GM23338 (cell line): ENCODE data around the gene DUSP15.

Experiments
- EZH2 ChIP-seq: fragments of 200-600 bp; sonication (generic); IDR thresholded peaks from one replicate; pipeline ENCODE4 v1.8.0; 2017; ENCODE audit warnings: antibody characterized with exemption, mild to moderate bottlenecking, low read depth; ENCODE audit not compliant: unreplicated experiment
- EZH2phosphoT487 ChIP-seq: fragments of 200-600 bp; sonication (generic); IDR thresholded peaks from one replicate; pipeline ENCODE4 v1.8.1; 2018; ENCODE audit warnings: antibody characterized with exemption; ENCODE audit not compliant: unreplicated experiment
- STAT1 ChIP-seq: IDR thresholded peaks from one replicate; pipeline ENCODE4 v1.6.1; 2016; ENCODE audit warnings: antibody characterized with exemption; ENCODE audit not compliant: unreplicated experiment
- TF ChIP-seq, protein P1 (sequence below), 2 experiments: fragments of 200-600 bp in 1 of 2; sonication (generic) in 1 of 2; conservative IDR thresholded peaks; 2 replicates each; pipeline versions ENCODE4 v1.5.1 to v1.6.1; 2016 to 2017; ENCODE audit warnings: antibody characterized with exemption in 2 of 2, low read depth in 2 of 2, mild to moderate bottlenecking in 2 of 2, moderate library complexity in 1 of 2
- TF ChIP-seq, protein P2 (sequence below): IDR thresholded peaks from one replicate; pipeline ENCODE4 v1.6.1; 2018; ENCODE audit warnings: antibody characterized with exemption; ENCODE audit not compliant: unreplicated experiment
- TF ChIP-seq, protein P3 (sequence below): IDR thresholded peaks from 2 replicates; pipeline ENCODE4 v1.6.1; 2016; ENCODE audit warnings: antibody characterized with exemption

DNA sequence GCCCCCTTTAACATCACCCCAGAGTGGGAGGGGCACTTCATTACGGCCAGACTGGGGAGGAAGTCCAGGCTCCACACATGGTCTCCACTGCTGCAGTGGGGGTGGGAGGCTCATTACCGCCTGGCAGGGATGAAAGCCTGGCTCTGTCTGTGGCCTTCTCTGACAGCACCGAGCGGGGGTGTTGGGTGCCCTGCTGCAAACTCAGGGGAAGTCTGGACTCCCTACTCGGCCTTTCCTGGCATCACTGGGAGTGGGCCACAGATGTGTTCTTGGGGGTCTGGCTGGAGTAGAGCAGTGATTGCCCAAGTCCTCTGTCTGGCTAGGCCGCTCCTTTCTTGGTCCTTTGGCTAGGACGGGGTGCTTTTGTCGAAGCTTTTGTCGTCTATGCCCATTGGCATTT is 27.2 kb upstream of the DUSP15 start:
- TF ChIP-seq, protein P1, sequence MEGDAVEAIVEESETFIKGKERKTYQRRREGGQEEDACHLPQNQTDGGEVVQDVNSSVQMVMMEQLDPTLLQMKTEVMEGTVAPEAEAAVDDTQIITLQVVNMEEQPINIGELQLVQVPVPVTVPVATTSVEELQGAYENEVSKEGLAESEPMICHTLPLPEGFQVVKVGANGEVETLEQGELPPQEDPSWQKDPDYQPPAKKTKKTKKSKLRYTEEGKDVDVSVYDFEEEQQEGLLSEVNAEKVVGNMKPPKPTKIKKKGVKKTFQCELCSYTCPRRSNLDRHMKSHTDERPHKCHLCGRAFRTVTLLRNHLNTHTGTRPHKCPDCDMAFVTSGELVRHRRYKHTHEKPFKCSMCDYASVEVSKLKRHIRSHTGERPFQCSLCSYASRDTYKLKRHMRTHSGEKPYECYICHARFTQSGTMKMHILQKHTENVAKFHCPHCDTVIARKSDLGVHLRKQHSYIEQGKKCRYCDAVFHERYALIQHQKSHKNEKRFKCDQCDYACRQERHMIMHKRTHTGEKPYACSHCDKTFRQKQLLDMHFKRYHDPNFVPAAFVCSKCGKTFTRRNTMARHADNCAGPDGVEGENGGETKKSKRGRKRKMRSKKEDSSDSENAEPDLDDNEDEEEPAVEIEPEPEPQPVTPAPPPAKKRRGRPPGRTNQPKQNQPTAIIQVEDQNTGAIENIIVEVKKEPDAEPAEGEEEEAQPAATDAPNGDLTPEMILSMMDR (conservative IDR thresholded peaks at IDR 0.05; ENCODE audit: low read depth in 2 of 2) = no peak
- no peak for TF ChIP-seq EZH2
- no peak for TF ChIP-seq STAT1
- no peak for TF ChIP-seq EZH2phosphoT487
- TF ChIP-seq, protein P2, sequence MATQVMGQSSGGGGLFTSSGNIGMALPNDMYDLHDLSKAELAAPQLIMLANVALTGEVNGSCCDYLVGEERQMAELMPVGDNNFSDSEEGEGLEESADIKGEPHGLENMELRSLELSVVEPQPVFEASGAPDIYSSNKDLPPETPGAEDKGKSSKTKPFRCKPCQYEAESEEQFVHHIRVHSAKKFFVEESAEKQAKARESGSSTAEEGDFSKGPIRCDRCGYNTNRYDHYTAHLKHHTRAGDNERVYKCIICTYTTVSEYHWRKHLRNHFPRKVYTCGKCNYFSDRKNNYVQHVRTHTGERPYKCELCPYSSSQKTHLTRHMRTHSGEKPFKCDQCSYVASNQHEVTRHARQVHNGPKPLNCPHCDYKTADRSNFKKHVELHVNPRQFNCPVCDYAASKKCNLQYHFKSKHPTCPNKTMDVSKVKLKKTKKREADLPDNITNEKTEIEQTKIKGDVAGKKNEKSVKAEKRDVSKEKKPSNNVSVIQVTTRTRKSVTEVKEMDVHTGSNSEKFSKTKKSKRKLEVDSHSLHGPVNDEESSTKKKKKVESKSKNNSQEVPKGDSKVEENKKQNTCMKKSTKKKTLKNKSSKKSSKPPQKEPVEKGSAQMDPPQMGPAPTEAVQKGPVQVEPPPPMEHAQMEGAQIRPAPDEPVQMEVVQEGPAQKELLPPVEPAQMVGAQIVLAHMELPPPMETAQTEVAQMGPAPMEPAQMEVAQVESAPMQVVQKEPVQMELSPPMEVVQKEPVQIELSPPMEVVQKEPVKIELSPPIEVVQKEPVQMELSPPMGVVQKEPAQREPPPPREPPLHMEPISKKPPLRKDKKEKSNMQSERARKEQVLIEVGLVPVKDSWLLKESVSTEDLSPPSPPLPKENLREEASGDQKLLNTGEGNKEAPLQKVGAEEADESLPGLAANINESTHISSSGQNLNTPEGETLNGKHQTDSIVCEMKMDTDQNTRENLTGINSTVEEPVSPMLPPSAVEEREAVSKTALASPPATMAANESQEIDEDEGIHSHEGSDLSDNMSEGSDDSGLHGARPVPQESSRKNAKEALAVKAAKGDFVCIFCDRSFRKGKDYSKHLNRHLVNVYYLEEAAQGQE = no peak
- TF ChIP-seq, protein P3, sequence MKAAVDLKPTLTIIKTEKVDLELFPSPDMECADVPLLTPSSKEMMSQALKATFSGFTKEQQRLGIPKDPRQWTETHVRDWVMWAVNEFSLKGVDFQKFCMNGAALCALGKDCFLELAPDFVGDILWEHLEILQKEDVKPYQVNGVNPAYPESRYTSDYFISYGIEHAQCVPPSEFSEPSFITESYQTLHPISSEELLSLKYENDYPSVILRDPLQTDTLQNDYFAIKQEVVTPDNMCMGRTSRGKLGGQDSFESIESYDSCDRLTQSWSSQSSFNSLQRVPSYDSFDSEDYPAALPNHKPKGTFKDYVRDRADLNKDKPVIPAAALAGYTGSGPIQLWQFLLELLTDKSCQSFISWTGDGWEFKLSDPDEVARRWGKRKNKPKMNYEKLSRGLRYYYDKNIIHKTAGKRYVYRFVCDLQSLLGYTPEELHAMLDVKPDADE = no peak
